Left hindlimb (tissue), 1 donor: ENCODE data around the gene SCO2.
"Not testable (repeated sequence)": the region's sequence is repeated elsewhere in the genome, so short reads cannot be mapped to it uniquely, and the experiment has no call there.

Source experiments
- DNase-seq: peaks from one replicate; pipeline ENCODE4 v3.0.0-alpha.2; 2018

The SCO2 gene

GRCh38 chr22:50530877-50531545 is 5.6 kb upstream of the SCO2 start:
- peak; percentile 70 for DNase-seq

- DNase-seq, result peak; percentile 53
These were observed 5.1 kb upstream of the SCO2 start for GRCh38 chr22:50530580-50530876.

- DNase-seq, result peak; percentile 80
These were observed 4.6 kb upstream of the SCO2 start, which contains the start of gene TYMP for GRCh38 chr22:50529897-50530579. TSS of gene TYMP (minus strand) at chr22:50530012. CDS start at chr22:50529709, 303 bp downstream.

- peak; percentile 59 for DNase-seq
These were observed 4.1 kb upstream of the SCO2 start for GRCh38 chr22:50529416-50529896.

GRCh38 chr22:50528682-50529415 is 3.5 kb upstream of the SCO2 start:
- no peak for DNase-seq

GRCh38 chr22:50527921-50528681 is 2.7 kb upstream of the SCO2 start:
- no peak for DNase-seq

GRCh38 chr22:50526834-50527801 is 1.7 kb upstream of the SCO2 start:
- peak; percentile 70 for DNase-seq

GRCh38 chr22:50526108-50526833 is 873 bp upstream of the SCO2 start:
- peak; percentile 90 for DNase-seq

- no peak for DNase-seq
These were observed 385 bp upstream of the SCO2 start for GRCh38 chr22:50525858-50526107.

- no peak for DNase-seq
These were observed 708 bp downstream of the SCO2 start for GRCh38 chr22:50524676-50525103.

- DNase-seq, result no peak
These were observed 1.4 kb downstream of the SCO2 start for GRCh38 chr22:50523806-50524675.

- no peak for DNase-seq
These were observed 2.0 kb downstream of the SCO2 start for GRCh38 chr22:50523458-50523805.

GRCh38 chr22:50522806-50523438 is 2.5 kb downstream of the SCO2 start:
- DNase-seq, result no peak

GRCh38 chr22:50522208-50522805 is 3.1 kb downstream of the SCO2 start:
- no peak for DNase-seq

GRCh38 chr22:50521710-50522109 is 3.7 kb downstream of the SCO2 start:
- DNase-seq, result no peak

- no peak for DNase-seq
These were observed 4.5 kb downstream of the SCO2 start for GRCh38 chr22:50520826-50521453.

- not testable (repeated sequence) for DNase-seq
These were observed 5.2 kb downstream of the SCO2 start for GRCh38 chr22:50520184-50520583.

- no peak for DNase-seq
These were observed 6.2 kb downstream of the SCO2 start for GRCh38 chr22:50519151-50519550.

- no peak for DNase-seq
These were observed 6.8 kb downstream of the SCO2 start for GRCh38 chr22:50518606-50519005.
